B cell (primary cell): ENCODE measurements around the gene ELOVL3. TPM values are rescaled to one million over a fixed set of nuclear protein-coding genes. Genes with fewer than 3 reads are reported as not detected.
A peak's percentile ranks its signal among the peaks of the same experiment; 100 is the strongest.

Source experiments
- ATAC-seq: fragments of 200-7000 bp; cut with Tn5 transposase; one replicate; pipeline ENCODE4 v1.10.0; 2021; ENCODE audit warnings: low read depth, mild to moderate bottlenecking, moderate number of reproducible peaks, moderate library complexity
- CTCF ChIA-PET: fragments of 350-600 bp; sonication (Branson Sonifier 250); formaldehyde crosslinking; loops from one replicate; lab custom pipeline; 2021; ENCODE audit warnings: antibody characterized with exemption, inconsistent platforms; lab: Charles Lee
- POLR2A ChIA-PET: fragments of 350-600 bp; sonication (Branson Sonifier 250); formaldehyde crosslinking; loops from one replicate; lab custom pipeline; 2021; ENCODE audit warnings: antibody characterized with exemption; lab: Charles Lee
- DNase-seq: peaks from one replicate; pipeline ENCODE4 v3.0.0; 2013
- H2AFZ ChIP-seq: 2 replicates; pipeline ENCODE4 v1.6.1; 2012; ENCODE audit warnings: mild to moderate bottlenecking, low read depth, low read length; ENCODE audit not compliant: insufficient read depth, poor library complexity, severe bottlenecking
- H3K27ac ChIP-seq, 2 donors: 1 replicate in 1 of 2; 2 replicates in 1 of 2; pipeline ENCODE4 v1.5.1; 2012 to 2013; ENCODE audit warnings: low read length in 2 of 2, mild to moderate bottlenecking in 2 of 2, moderate library complexity in 1 of 2
- H3K27me3 ChIP-seq, 4 experiments: fragments of 200-600 bp in 1 of 4; sonication (generic) in 1 of 4; replicated peaks in 1 of 4; 1 replicate in 2 of 4; 2 replicates in 2 of 4; pipeline versions ENCODE4 v1.6.1 to v1.7.0; 2013 to 2016; ENCODE audit warnings: low read length in 3 of 4, mild to moderate bottlenecking in 2 of 4, mixed read lengths in 1 of 4, moderate library complexity in 1 of 4; ENCODE audit not compliant: insufficient read depth in 4 of 4, control insufficient read depth in 3 of 4; ENCODE audit errors: control extremely low read depth in 1 of 4
- H3K36me3 ChIP-seq, 2 experiments: replicated peaks in 1 of 2; 1 replicate in 1 of 2; 2 replicates in 1 of 2; pipeline versions ENCODE4 v1.6.1 to v1.7.1; 2013; ENCODE audit warnings: low read length in 1 of 2; ENCODE audit not compliant: insufficient read depth in 2 of 2, control insufficient read depth in 1 of 2; ENCODE audit errors: control extremely low read depth in 1 of 2, extremely low read depth in 1 of 2
- H3K4me1 ChIP-seq, 2 donors: fragments of 200-600 bp in 1 of 2; sonication (generic) in 1 of 2; 1 replicate in 1 of 2; 2 replicates in 1 of 2; pipeline versions ENCODE4 v1.5.1 to v1.6.1; 2013 to 2017; ENCODE audit warnings: low read length in 2 of 2; ENCODE audit not compliant: control insufficient read depth in 2 of 2, insufficient read depth in 2 of 2
- H3K4me2 ChIP-seq: replicated peaks from 2 replicates; pipeline ENCODE3; 2012; ENCODE audit warnings: mild to moderate bottlenecking, low read depth, low read length; ENCODE audit not compliant: poor library complexity, severe bottlenecking
- H3K4me3 ChIP-seq, 5 experiments: fragments of 200-600 bp in 1 of 5; sonication (generic) in 1 of 5; 1 replicate in 3 of 5; 2 replicates in 2 of 5; pipeline versions ENCODE4 v1.5.1 to v1.7.0; 2011 to 2016; ENCODE audit warnings: low read length in 4 of 5, mild to moderate bottlenecking in 4 of 5, low read depth in 2 of 5, control low read depth in 1 of 5, moderate library complexity in 1 of 5; ENCODE audit not compliant: insufficient read depth in 1 of 5; ENCODE audit errors: control extremely low read depth in 1 of 5, extremely low read depth in 1 of 5
- H3K79me2 ChIP-seq: fragments of 200-600 bp; sonication (generic); one replicate; pipeline ENCODE4 v1.6.0; 2016; ENCODE audit warnings: low read length; ENCODE audit not compliant: control insufficient read depth, insufficient read depth
- H3K9ac ChIP-seq: fragments of 200-600 bp; sonication (generic); 2 replicates; pipeline ENCODE4 v1.6.1; 2017; ENCODE audit warnings: mild to moderate bottlenecking, low read length, moderate library complexity
- H3K9me3 ChIP-seq, 3 donors: one replicate each; pipeline versions ENCODE4 v1.6.1 to v1.7.1; 2013; ENCODE audit warnings: low read length in 2 of 3; ENCODE audit not compliant: control insufficient read depth in 2 of 3, insufficient read depth in 1 of 3; ENCODE audit errors: control extremely low read depth in 1 of 3
- H4K20me1 ChIP-seq: 2 replicates; pipeline ENCODE4 v1.6.0; 2012; ENCODE audit warnings: mild to moderate bottlenecking, low read length; ENCODE audit not compliant: insufficient read depth, control insufficient read depth, poor library complexity, severe bottlenecking
- H3K27ac Mint-ChIP-seq: one replicate; pipeline ENCODE4 v1.8.0; 2021; ENCODE audit warnings: mixed read lengths
- H3K27me3 Mint-ChIP-seq: one replicate; pipeline ENCODE4 v1.8.0; 2021; ENCODE audit warnings: mixed read lengths
- H3K4me1 Mint-ChIP-seq: one replicate; pipeline ENCODE4 v1.8.0; 2021; ENCODE audit warnings: mixed read lengths
- H3K4me3 Mint-ChIP-seq: one replicate; pipeline ENCODE4 v1.8.0; 2021; ENCODE audit warnings: mixed read lengths
- H3K9me3 Mint-ChIP-seq: one replicate; pipeline ENCODE4 v1.8.0; 2022; ENCODE audit warnings: mixed read lengths; ENCODE audit not compliant: insufficient read depth
- CTCF ChIP-seq: fragments of 200-600 bp; IDR thresholded peaks from one replicate; pipeline ENCODE4 v1.8.0; 2022; ENCODE audit warnings: antibody characterized with exemption, mild to moderate bottlenecking
- EZH2 ChIP-seq: IDR thresholded peaks from 2 replicates; pipeline ENCODE4 v1.6.1; 2012; ENCODE audit warnings: borderline replicate concordance, low read depth, mild to moderate bottlenecking, moderate library complexity, low read length; ENCODE audit not compliant: insufficient read depth, poor library complexity, severe bottlenecking
- WGBS: methylation state at CpG from one replicate; pipeline ENCODE4 v1.1.5; 2013; ENCODE audit warnings: missing lambda C conversion rate; ENCODE audit not compliant: insufficient coverage; 5-methylcytosine and 5-hydroxymethylcytosine counted together
- intact Hi-C: fragments of 100-400 bp; cut with micrococcal nuclease; formaldehyde crosslinking; loops from one replicate; pipeline ENCODE4 v1.10.0; 2022
- polyA plus RNA-seq: library from polyadenylated mRNA; depleted of rRNA; stranded (reverse); fragments of >200 nt; gene quantifications from 2 replicates; pipeline ENCODE4 v1.2.3, GENCODE V29; 2012
- total RNA-seq, 2 donors: library from RNA; stranded (reverse); fragments of 120-200 nt in 1 of 2; gene quantifications; 1 replicate in 1 of 2; 2 replicates in 1 of 2; pipeline versions ENCODE4 v1.2.3 to v1.2.4, GENCODE V29; 2013 to 2022

ELOVL3 gene
- total and polyA plus RNA-seq, 2 donors (not counting 1 experiment from before 2014, with no cell fraction given) = not detected

- peak; percentile 52 for ATAC-seq
- Histone ChIP-seq H2AFZ (peak overlapping the region; percentile 91), H4K20me1 (no peaks in the 10 kb centered on the region), H3K27ac (no peak overlapping the region), H3K9me3 (peaks cover 0 to 15% (median 0%) of the 10 kb centered on the region in 3 donors), H3K9ac (peak overlapping the region; percentile 69), H3K4me1 (peaks cover 23 to 27% of the 10 kb centered on the region in 2 donors), H3K79me2 (no peaks in the 10 kb centered on the region), H3K4me2 (peak overlapping the region; percentile 100), H3K27me3 (peaks cover 0 to 72% (median 39%) of the 10 kb centered on the region in 4 experiments), H3K4me3 (peak overlapping the region in 4 of 5 experiments; percentile 32 to 69 (median 54)), H3K36me3 (no peaks in the 10 kb centered on the region)
- Mint-ChIP-seq H3K4me3 (peak overlapping the region; percentile 90), H3K4me1 (peaks cover 25% of the 10 kb centered on the region), H3K27me3 (peaks cover 67% of the 10 kb centered on the region), H3K27ac (peak overlapping the region; percentile 53), H3K9me3 (no peaks in the 10 kb centered on the region)
- WGBS = 8% methylated on average over 71 of the region's 76 CpGs
- POLR2A ChIA-PET = interaction anchor here (0.5 to 2.0 kb wide), 2 partner anchors 14 to 71 kb away, joined by 5 to 8 read pairs; partner anchors contain the start of gene GBF1
- TF ChIP-seq EZH2 (no peak), CTCF (peak; percentile 85)
- CTCF ChIA-PET = interaction anchor here (0.5 to 11.2 kb wide), 20 partner anchors 9 to 351 kb away, joined by 3 to 391 read pairs (median 12); partner anchors contain the start of genes C10orf95, FBXL15, GBF1 and NFKB2
- intact Hi-C loops = no loop called here
- peak; percentile 77 for DNase-seq
These were observed 5.5 kb downstream of the ELOVL3 start for GRCh38 chr10:102231357-102232318.
